HG03575 (cell line): ENCODE measurements around the gene FAM107A.

Source experiments
- ATAC-seq: cut with Tn5 transposase; IDR thresholded peaks from one replicate; pipeline ENCODE4 v1.9.1; 2021; ENCODE audit not compliant: unreplicated experiment, insufficient number of reproducible peaks, low FRiP score; ENCODE audit errors: extremely low read depth

Gene FAM107A, protein sequence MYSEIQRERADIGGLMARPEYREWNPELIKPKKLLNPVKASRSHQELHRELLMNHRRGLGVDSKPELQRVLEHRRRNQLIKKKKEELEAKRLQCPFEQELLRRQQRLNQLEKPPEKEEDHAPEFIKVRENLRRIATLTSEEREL

DNA sequence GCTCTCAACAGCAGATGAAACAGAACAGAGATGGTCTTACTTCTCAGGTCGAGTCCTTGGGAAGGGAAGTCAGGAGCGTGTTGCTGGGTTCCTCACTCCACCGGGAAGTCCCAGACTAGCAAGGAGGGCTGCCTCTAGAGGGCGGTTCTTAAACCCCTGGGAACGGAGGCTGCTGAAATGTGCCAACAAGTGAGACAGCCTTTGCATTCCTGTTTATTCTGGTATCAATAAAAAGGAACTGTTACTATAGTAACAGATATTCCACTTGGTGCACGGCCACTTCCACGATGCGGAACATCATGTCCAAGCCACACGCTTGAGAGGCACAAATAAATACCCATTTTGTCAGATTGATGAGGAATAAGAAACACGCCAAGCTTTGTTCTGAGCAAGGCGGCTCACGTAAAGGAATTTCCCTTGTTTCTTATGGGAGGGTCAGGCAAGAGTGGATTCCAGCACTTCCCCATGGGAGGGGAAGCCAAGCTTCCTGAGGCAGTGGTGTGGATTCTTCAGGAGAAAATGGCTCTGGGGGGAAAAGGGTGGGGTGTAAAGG lies at the start of gene FAM107A:
Gene FAM107A, minus strand, starts transcription at position 123 of the 553 bp plus-strand sequence. CDS start 7,531 bp downstream, outside the sequence.
- no peak for ATAC-seq

DNA sequence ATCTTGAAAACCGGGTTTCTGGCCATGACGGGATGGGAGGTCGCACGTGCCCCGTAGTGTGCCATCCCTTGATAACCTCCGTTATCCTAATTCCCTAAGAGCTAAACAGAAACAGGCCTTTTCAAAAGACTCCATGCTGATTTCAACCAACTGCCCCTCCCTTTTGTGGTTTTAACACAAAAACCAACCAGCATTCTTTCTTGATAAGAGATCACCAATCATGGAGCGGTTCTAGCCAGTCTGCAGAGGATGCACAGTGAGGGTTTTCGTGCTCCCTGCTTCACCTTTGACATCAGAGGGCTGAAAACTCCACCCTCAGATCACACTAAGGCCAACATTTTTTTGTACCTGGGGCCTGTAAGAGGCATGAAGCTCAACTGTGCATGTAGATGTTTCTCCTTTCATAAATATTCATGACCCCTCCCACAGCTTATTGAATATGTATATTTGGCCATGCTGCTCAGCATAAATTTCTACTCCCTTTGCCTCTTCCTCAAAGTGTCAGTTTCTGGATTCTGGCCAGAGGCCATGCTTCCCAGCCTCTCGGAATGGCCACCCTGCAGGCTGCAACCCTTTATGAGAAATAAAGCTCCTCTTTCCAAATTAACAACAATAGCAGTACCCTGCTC lies 48.1 kb upstream of the FAM107A start:
- ATAC-seq: no peak

DNA sequence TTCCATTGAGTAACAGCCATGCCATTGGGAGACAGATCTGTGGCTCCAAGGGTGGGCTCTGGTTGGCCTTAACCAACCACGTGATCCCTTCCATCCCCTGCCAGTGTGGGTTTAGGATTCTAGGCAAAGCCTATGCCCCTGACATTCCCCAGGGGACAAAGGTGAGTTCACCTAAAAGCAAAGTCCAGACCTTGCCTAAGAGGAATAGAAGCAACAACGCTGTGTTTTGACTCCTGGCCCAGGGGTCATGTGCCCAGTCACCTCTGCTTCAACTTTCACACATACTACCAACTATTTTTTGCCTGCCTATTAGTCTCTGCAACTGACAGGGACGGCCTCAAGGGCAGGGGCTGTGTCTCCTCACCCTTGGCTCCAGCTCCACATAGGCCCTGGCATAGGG lies 47.4 kb upstream of the FAM107A start:
- ATAC-seq: no peak

DNA sequence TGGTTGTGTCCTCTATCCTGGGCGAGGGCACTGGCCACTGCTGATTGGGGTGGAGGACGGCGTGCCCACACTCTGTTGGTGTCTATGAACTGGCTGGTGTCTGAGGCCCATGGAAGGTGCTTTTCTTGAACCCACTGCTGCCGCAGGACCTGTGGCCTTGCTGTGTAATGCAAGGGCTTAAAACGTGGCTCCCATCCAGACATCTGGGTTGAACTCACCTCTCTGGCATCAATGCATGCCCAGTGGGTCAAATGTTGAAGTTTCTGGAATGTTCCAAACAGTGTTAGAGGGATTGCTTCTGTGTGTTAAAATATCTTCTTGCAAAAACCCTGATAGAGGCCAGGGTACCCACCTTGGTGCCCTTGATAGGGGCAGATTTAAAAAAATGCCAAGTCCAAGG lies 46.8 kb upstream of the FAM107A start:
- ATAC-seq: no peak

DNA sequence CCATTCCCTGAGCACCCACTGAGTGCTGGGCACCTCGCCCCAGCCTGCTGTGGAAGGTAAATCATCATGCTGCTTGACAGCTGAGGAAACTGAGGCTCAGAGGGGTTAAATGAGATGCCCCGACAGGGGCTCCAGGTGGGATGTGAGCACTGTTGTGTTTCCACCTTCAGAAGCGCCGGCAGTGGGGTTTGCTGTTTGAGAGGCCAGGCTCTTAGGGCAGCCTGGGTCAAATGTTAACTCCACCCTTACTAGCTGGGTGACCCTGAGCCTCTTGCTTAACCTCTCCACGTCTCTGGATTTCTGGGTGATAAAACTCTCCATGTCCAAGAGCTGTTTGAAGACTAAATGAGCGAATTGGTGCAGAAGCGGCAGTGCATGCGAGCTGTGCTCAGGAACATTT lies 46.3 kb upstream of the FAM107A start:
- ATAC-seq: no peak

DNA sequence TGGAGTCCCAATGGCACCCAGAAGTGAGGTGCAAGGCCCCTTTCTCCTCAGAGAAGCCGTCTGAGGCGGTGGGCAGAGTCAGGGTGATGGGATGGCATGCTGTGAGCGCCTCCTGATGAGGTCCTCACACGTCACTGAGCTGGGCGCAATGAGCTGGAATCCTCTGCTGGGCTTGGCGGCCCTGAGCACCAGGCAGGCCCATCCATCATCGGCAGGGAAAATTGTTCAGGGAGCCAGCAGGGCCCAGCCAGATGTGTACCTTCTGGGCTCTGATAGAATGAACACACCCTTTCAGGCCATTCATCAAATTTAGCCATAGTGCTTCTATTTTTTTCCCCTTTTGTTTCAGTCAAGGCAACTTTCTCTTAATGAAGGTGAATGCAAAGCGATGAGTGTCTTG lies 45.7 kb upstream of the FAM107A start:
- ATAC-seq: no peak

DNA sequence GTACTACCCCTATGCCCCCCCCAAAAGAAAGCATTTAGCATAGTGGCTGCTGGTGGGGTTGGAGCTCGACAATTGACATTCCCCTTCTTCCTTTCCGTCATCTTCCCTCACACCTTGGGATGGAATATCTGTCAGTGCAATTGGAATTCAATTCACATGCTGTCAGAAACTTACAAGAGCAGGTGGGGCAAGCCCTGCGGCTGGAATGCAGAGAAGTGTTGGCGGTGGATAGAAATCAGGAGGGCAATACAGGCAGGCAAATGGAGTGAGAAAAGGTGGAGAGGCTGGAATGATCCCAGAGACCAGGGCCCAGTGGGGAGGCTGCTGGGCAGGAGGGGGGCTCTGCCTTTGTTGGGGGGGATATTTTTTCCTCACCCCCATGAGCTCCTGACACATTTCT lies 45.2 kb upstream of the FAM107A start:
- ATAC-seq: no peak

DNA sequence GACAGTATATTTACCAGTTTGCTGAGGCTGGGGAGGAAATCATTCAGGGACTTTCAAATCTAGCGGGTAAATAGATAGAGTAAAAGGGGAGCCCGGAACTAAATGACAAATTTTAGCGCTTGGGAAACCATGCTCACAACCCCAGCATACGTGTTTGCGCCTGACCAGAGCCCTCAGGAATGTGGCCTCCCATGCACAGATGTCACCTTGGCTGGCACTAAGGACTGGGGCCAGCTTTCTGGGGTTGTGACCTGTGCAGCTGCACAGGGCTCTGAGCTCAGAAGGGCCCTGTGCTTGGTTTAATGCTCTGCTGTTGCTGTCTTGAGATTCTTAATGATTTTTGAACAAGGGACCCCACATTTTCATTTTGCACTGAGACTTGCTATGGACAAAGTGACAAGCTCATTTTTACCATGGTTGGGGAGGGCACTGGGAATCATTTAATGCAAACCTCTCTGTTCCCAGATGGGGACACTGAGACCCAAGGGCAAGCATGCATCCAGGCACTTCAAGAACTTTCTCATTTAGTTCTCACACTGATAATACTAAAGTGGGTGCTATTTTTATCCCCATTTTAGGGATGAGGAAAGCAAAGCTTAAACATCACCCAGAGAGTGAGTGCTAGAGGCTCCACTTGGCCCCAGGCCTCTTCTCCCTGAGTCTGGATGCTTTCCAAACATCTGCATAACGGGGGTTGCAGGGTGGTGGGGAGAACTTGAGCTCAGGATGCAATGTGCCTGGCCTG lies 44.1 kb upstream of the FAM107A start:
- ATAC-seq: no peak

DNA sequence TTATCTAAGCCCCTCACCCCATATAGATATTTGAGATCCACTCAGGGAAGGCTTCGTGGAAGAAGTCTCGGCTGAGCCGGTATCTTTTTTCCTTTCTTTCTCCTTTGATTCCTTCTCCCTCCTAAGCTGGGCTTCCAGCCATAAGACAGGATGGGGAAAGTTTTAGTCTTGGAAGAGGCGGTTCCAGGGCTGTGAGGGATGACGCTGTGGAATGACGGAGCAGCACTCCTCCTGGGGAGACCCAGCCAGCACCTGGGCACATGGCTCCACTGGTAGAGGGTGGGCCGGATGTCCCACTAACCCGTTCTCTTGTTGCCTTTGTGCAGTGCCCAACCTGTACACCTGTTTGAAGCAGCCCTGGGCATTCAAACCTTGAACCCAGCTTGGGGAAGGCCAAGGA lies 43.2 kb upstream of the FAM107A start:
- no peak for ATAC-seq

DNA sequence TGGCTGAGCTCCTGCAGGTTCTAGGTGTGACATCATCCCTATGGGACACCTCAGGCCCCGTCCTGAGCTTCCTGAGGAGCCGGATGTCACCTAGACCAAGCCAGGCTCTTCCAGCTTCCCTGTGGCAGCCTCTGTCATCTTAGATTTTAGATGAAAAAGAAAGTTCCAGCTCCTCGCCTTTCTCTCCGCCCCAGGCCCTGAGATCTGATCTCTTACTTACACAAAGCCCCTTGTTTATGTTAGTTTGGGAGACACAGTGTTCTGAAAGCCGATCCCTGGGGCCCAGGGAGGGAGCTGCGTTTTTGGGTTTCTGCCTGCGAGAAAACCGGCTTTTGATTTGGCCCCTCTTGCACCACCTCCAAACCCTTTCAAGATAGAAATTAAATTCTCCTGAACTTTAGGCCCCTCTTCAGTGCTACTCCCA lies 40.2 kb upstream of the FAM107A start:
- no peak for ATAC-seq

DNA sequence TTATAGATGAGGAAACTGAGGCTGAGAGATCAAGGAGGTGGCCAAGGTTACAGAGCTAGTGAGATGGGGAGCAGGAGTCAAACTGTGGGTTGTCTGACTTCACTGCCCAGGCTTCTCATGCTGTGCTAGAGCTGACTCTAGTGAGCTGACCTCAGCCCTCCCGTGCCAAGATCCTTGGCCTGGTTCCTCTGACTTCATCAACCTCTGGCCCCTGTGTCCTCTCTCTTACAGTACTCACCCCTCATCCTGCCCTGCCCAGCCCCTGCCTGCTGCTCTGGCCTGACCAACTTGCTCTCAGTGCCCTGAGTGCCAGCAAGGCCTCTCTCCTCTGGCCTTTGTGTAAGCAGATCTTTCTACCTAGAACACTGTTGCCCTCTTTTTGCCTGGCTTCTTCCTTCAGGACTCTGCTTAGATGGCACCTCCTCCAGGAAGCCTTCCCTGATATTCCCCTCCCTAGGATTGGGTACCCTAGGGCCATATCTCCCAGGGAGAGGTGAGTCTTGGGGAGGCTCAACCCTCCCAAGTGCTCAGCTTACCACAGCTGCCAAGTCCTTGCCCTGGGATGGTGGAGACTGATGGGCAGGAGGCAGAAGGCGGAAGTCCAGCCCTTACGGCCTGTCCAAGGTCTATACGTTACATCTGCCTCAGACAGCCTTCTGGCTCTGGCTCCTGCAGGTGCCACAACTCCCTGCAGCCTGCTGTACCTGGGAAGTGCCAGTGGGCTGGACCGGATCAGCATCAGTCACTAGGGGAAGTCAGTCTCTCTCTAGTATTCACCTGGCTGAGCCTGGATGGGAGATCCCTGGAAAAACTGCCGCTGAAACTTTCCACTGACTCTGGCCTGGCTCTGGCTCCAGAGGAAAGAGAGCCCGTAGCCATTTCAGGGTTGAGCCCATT lies 36.3 kb upstream of the FAM107A start:
- ATAC-seq: no peak

DNA sequence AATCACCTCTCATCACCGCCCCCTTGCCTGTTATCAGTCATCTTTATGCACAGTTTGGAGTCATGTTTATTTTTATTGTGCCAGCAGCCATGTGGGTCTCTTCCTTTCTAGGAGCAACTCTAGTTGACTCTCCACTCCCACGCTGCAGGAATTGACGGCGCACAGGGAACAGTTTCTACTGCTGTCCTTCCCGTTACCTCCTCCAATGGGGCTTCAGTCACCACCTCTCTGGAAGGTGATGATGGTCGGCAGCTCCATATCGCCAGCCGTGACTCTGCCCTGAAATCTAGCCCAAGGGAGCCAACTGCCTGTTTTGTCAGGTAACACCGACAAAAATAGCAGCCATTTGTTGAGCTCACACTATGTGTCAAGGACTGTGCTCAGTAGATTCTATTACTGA lies 35.6 kb upstream of the FAM107A start:
- no peak for ATAC-seq

DNA sequence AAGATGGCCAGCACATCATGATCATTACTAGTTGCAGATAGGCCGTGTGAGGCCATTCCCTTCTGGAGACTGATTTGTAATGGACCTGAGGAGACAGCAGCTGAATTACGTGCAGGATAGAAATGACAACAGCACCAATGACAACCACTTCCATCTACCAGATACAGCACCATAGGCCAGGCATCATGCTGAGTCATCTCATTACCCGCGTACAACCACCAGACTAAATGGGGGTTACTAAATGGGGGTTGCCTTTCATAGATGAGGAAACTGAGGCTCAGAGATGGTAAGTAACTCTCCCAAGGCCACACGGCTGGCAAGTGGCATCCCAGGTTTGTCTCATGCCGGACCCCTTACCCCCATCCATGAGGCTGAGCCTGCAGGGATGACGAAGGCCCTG lies 32.8 kb upstream of the FAM107A start:
- ATAC-seq: no peak

DNA sequence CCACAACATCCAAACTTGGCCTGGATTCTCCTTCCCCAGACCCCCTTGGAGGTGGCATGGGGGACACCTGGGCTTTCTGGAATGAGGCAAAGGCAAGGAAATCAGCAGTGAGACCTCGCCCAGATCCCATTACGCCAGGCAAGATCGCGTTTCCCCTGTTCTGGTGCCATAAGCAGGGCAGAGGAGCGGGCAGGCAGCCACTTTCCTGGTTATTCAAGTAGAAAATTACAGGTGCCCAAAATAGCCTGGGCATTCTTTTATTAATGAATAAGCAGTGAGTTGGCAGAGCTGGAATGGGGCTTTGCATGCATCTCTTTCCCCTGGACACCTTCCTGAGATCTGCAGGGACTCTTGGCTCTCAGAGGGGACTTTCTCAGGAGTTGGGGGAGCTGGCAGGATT lies 31.5 kb upstream of the FAM107A start:
- ATAC-seq: no peak

DNA sequence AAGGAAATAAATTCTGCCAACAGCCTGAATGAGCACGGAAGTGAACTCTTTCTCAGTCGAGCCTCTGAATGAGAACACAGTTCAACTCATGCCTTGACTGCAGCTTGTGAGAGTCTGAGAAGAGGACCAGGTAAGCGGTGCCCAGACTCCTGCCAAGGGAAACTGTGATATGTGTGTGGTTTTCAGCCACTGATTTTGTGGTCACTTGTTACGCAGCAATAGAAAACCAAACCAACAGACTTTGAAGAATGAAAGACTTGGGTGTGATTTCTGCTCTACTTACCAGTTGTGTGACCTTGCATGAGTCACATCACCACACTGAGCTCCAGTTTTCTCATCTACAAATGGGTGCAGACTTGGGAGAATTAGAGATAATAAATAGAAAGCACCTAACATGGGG lies 30.6 kb upstream of the FAM107A start:
- no peak for ATAC-seq

DNA sequence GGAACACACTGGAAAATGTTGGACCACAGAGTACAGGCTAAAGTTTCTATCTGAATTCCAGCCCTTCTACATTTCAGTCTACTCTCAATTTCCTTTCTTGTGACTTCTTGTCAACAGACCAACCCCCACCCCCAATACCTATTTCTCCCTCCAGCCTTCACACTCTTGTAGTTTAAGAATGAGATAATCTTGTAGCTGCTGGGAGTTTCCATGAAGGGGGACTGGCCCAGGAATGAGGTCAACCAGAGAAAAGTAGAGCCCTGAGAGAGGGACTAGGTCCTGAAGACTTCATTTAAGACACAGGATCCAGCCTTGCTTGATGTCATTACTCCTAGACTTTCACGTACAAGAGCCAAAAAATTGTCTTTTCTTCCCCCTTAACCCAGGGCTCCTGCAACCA lies 29.5 kb upstream of the FAM107A start:
- ATAC-seq: no peak

DNA sequence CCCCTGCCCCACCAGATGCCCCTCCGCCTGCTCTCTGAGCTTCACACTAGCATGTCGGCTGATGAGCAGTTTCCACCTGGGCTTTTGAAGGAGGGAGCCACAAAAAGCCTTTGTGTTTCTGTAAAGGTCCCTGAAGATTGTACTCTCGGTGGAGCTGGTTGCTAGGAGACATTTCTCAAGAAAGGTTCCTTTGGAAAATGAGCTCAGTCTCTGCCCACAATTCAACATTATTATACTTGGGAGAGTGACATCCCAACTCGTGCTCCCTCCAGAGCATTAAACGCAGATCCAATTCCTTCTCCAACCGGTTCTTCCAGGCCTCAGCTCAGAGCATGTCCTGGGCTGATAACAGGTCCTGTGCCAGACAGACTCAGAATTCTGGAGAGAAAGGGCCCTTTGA lies 26.8 kb upstream of the FAM107A start:
- no peak for ATAC-seq

DNA sequence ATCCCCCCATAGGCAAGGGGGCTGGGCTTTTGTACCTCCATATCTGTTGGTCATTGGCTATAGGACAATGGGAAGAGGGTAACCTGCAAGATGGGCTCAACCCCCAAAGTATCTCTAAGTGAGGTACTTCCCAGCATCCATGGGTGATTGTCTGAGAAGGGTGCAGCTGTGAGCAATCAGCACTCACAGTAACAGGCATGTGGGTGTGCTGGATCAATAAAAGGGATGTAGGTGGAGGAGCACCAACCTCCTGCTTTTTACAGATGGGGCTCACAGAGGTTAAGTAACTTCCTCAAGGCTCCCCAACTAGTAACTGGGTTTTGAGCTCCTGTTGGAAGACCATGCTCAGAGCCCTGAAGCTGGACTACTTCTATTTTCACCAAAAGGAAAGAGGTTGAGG lies 26.4 kb upstream of the FAM107A start:
- ATAC-seq: no peak

DNA sequence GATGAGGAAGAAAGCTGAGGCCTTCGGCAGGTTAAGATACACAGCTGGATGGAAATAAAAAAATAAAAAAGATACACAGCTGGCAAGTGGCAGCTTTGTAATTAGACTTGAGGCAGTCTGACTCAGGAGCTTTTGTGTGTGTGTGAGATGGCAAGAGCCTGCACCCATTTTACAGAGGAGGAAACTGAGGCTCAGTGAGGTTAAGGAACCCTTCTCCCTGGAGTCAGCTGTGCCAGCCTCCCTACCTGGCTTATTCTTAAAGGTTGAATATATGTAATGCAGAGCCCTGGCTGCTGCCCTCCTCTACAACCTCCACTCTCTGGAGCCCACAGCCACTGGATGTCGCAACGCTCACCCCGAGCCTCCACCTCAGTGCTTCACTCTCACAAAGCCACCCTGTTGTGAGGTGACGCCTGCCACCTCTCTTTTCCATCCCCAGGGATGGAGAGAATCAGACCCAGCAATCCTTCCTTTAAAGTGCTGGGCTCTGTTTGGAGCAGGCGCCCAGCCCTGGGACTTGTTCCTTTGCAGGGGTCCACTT lies 20.6 kb upstream of the FAM107A start:
- no peak for ATAC-seq
